H1 (cell line): ENCODE results near the gene TBCEL. TPM values are rescaled to one million over a fixed set of nuclear protein-coding genes. Genes with fewer than 3 reads are reported as not detected.

Source experiments
- CTCF ChIA-PET: fragments of 300-600 bp; sonication (Branson Sonifier 250); formaldehyde crosslinking; loops from one replicate; lab custom pipeline; 2021; ENCODE audit not compliant: partially characterized antibody; lab: Charles Lee
- POLR2A ChIA-PET: fragments of 300-600 bp; sonication (Branson Sonifier 250); formaldehyde crosslinking; loops from one replicate; lab custom pipeline; 2021; ENCODE audit warnings: inconsistent platforms; ENCODE audit not compliant: partially characterized antibody; lab: Charles Lee
- DNase-seq, 2 experiments: peaks; one replicate each; pipeline versions ENCODE4 v3.0.0 to v3.0.0-alpha.2; 2010 to 2022; ENCODE audit warnings: low spot score in 2 of 2, low read depth in 1 of 2, mixed read lengths in 1 of 2
- FAIRE-seq: peaks from 2 replicates; lab custom pipeline; 2011; peaks lifted over from hg19 to GRCh38; lab: Jason Lieb, UNC
- H2AFZ ChIP-seq: 2 replicates; pipeline ENCODE4 v1.8.1; 2012; ENCODE audit warnings: low read length, inconsistent platforms
- H2AK5ac ChIP-seq: 2 replicates; pipeline ENCODE4 v1.6.1; 2013; ENCODE audit warnings: low read depth, low read length
- H2BK120ac ChIP-seq: replicated peaks from 2 replicates; pipeline ENCODE3; 2013; ENCODE audit warnings: low read depth, low read length, inconsistent platforms
- H2BK12ac ChIP-seq: 2 replicates; pipeline ENCODE4 v1.6.1; 2013; ENCODE audit warnings: low read depth, low read length
- H2BK15ac ChIP-seq: 2 replicates; pipeline ENCODE4 v1.6.1; 2013; ENCODE audit warnings: low read length
- H2BK20ac ChIP-seq: 2 replicates; pipeline ENCODE4 v1.6.1; 2013; ENCODE audit warnings: low read length
- H2BK5ac ChIP-seq: 2 replicates; pipeline ENCODE4 v1.6.1; 2013; ENCODE audit warnings: low read depth, low read length
- H3K14ac ChIP-seq: 2 replicates; pipeline ENCODE4 v1.6.1; 2013; ENCODE audit warnings: inconsistent platforms; ENCODE audit not compliant: insufficient read length
- H3K18ac ChIP-seq: 2 replicates; pipeline ENCODE4 v1.6.1; 2013; ENCODE audit warnings: low read length; ENCODE audit errors: extremely low read depth
- H3K23ac ChIP-seq: 2 replicates; pipeline ENCODE4 v1.6.1; 2013; ENCODE audit warnings: inconsistent platforms; ENCODE audit not compliant: insufficient read length
- H3K23me2 ChIP-seq: 2 replicates; pipeline ENCODE4 v1.6.1; 2013; ENCODE audit warnings: low read depth, low read length
- H3K27ac ChIP-seq: 2 replicates; pipeline ENCODE4 v1.6.1; 2011; ENCODE audit warnings: low read depth, low read length, inconsistent platforms
- H3K27me3 ChIP-seq, 4 experiments: replicated peaks in 1 of 4; 1 replicate in 1 of 4; 2 replicates in 3 of 4; pipeline versions ENCODE4 v1.6.1 to v1.8.1; 2011 to 2013; ENCODE audit warnings: low read length in 3 of 4, mild to moderate bottlenecking in 3 of 4, inconsistent platforms in 2 of 4, mixed read lengths in 2 of 4, moderate library complexity in 1 of 4; ENCODE audit not compliant: control insufficient read depth in 3 of 4, insufficient read depth in 3 of 4; ENCODE audit errors: extremely low read depth in 1 of 4
- H3K36me3 ChIP-seq, 4 experiments: 2 replicates each; pipeline versions ENCODE4 v1.6.1 to v1.8.1; 2011 to 2013; ENCODE audit warnings: mild to moderate bottlenecking in 4 of 4, low read length in 3 of 4, moderate library complexity in 2 of 4, control low read depth in 1 of 4, inconsistent platforms in 1 of 4; ENCODE audit not compliant: insufficient read depth in 4 of 4, control insufficient read depth in 2 of 4
- H3K4ac ChIP-seq: replicated peaks from 2 replicates; pipeline ENCODE3; 2013; ENCODE audit warnings: low read length, low read depth, mixed read lengths, inconsistent platforms; ENCODE audit not compliant: insufficient read length
- H3K4me1 ChIP-seq, 4 experiments: replicated peaks in 1 of 4; 1 replicate in 1 of 4; 2 replicates in 3 of 4; pipeline versions ENCODE4 v1.6.1 to v1.8.1; 2011 to 2013; ENCODE audit warnings: low read length in 3 of 4, inconsistent platforms in 2 of 4, mixed read lengths in 1 of 4; ENCODE audit not compliant: insufficient read depth in 4 of 4, control insufficient read depth in 3 of 4
- H3K4me2 ChIP-seq, 2 experiments: 2 replicates each; pipeline versions ENCODE4 v1.6.1 to v1.8.1; 2011 to 2013; ENCODE audit warnings: low read depth in 2 of 2, low read length in 2 of 2, control low read depth in 1 of 2, inconsistent platforms in 1 of 2, mild to moderate bottlenecking in 1 of 2; ENCODE audit not compliant: insufficient read depth in 1 of 2
- H3K4me3 ChIP-seq, 4 experiments: fragments of 200-600, 300-600 bp in 1 of 4; sonication (generic), shearing (Covaris generic), sonication (Bioruptor Twin) in 1 of 4; 2 replicates each; pipeline versions ENCODE4 v1.5.1 to v1.8.1; 2011 to 2016; ENCODE audit warnings: low read length in 4 of 4, low read depth in 3 of 4, control low read depth in 2 of 4, inconsistent platforms in 2 of 4, mild to moderate bottlenecking in 2 of 4, mixed read lengths in 1 of 4, moderate library complexity in 1 of 4; ENCODE audit not compliant: insufficient read depth in 2 of 4; ENCODE audit errors: extremely low read depth in 1 of 4
- H3K56ac ChIP-seq: replicated peaks from 2 replicates; pipeline ENCODE3; 2013; ENCODE audit warnings: low read depth, mild to moderate bottlenecking, mixed read lengths, low read length, inconsistent platforms; ENCODE audit not compliant: insufficient read length
- H3K79me1 ChIP-seq: 2 replicates; pipeline ENCODE4 v1.6.1; 2013; ENCODE audit warnings: low read depth, low read length, control low read depth
- H3K79me2 ChIP-seq, 2 experiments: 2 replicates each; pipeline versions ENCODE4 v1.6.1 to v1.8.1; 2012 to 2013; ENCODE audit warnings: low read length in 2 of 2, mild to moderate bottlenecking in 2 of 2, inconsistent platforms in 1 of 2; ENCODE audit not compliant: insufficient read depth in 2 of 2, control insufficient read depth in 1 of 2
- H3K9ac ChIP-seq, 4 experiments: replicated peaks in 1 of 4; 1 replicate in 1 of 4; 2 replicates in 3 of 4; pipeline versions ENCODE4 v1.6.1 to v1.8.1; 2011 to 2013; ENCODE audit warnings: low read depth in 3 of 4, low read length in 3 of 4, control low read depth in 2 of 4, mild to moderate bottlenecking in 2 of 4, moderate library complexity in 2 of 4, inconsistent platforms in 1 of 4; ENCODE audit errors: extremely low read depth in 1 of 4
- H3K9me3 ChIP-seq, 2 experiments: 2 replicates each; pipeline versions ENCODE4 v1.6.1 to v1.8.1; 2012 to 2013; ENCODE audit warnings: mild to moderate bottlenecking in 2 of 2, moderate library complexity in 2 of 2, control low read depth in 1 of 2, inconsistent platforms in 1 of 2, low read depth in 1 of 2, low read length in 1 of 2, mixed read lengths in 1 of 2; ENCODE audit not compliant: insufficient read depth in 2 of 2
- H4K20me1 ChIP-seq, 2 experiments: replicated peaks in 1 of 2; 2 replicates each; pipeline versions ENCODE3 to v1.8.1; 2011 to 2013; ENCODE audit warnings: inconsistent platforms in 2 of 2, low read length in 2 of 2, mild to moderate bottlenecking in 1 of 2; ENCODE audit not compliant: insufficient read depth in 2 of 2, control insufficient read depth in 1 of 2
- H4K5ac ChIP-seq: 2 replicates; pipeline ENCODE4 v1.6.1; 2013; ENCODE audit warnings: low read length, low read depth, mixed read lengths, inconsistent platforms; ENCODE audit not compliant: insufficient read length
- H4K8ac ChIP-seq: 2 replicates; pipeline ENCODE4 v1.8.0; 2013; ENCODE audit warnings: mild to moderate bottlenecking, moderate library complexity, low read length, inconsistent platforms; ENCODE audit not compliant: insufficient read depth; ENCODE audit errors: extremely low read depth
- H4K91ac ChIP-seq: replicated peaks from 2 replicates; pipeline ENCODE3; 2013; ENCODE audit warnings: low read length, mixed read lengths, inconsistent platforms; ENCODE audit not compliant: insufficient read length
- BACH1 ChIP-seq: IDR thresholded peaks from 2 replicates; pipeline ENCODE4 v1.6.1; 2012; ENCODE audit warnings: low read length, improper control_type of control experiment
- CBX8 ChIP-seq: fragments of 300-800, 300-1000 bp; sonication (generic); IDR thresholded peaks from 2 replicates; pipeline ENCODE4 v1.7.1; 2016; ENCODE audit warnings: low read depth, low read length, borderline replicate concordance
- CHD1 ChIP-seq: IDR thresholded peaks from 2 replicates; pipeline ENCODE4 v1.6.1; 2012; ENCODE audit warnings: low read depth, low read length, improper control_type of control experiment
- FOSL1 ChIP-seq: IDR thresholded peaks from 2 replicates; pipeline ENCODE4 v1.6.1; 2011; ENCODE audit warnings: mild to moderate bottlenecking, low read depth, low read length, moderate library complexity; ENCODE audit not compliant: insufficient read depth
- KDM4A ChIP-seq: IDR thresholded peaks from one replicate; pipeline ENCODE4 v1.7.1; 2012; ENCODE audit warnings: low read depth, mild to moderate bottlenecking, moderate library complexity, low read length, inconsistent platforms; ENCODE audit not compliant: severe bottlenecking
- MAFK ChIP-seq: IDR thresholded peaks from 2 replicates; pipeline ENCODE4 v1.6.1; 2012; ENCODE audit warnings: low read depth, mild to moderate bottlenecking, improper control_type of control experiment, low read length
- SIX5 ChIP-seq: IDR thresholded peaks from 2 replicates; pipeline ENCODE4 v1.6.1; 2011; ENCODE audit warnings: mild to moderate bottlenecking, low read depth, low read length
- WGBS, 2 experiments: shearing (Covaris generic) in 1 of 2; methylation state at CpG; one replicate each; pipeline versions ENCODE4 v1.1.6 to v1.1.7; 2013 to 2015; ENCODE audit warnings: low lambda C conversion rate in 2 of 2, mixed read lengths in 2 of 2, inconsistent platforms in 1 of 2, low coverage in 1 of 2, missing lambda C conversion rate in 1 of 2; ENCODE audit not compliant: insufficient replicate concordance in 2 of 2, insufficient coverage in 1 of 2, insufficient read length in 1 of 2; ENCODE audit errors: extremely low coverage in 1 of 2, missing lambda C conversion rate in 1 of 2; 5-methylcytosine and 5-hydroxymethylcytosine counted together
- polyA plus RNA-seq, 7 experiments: library from polyadenylated mRNA; depleted of rRNA in 3 of 7; stranded (reverse) in 5 of 7; unstranded in 2 of 7; fragments of >200 nt in 5 of 7; fragments of 200-250 nt in 2 of 7; gene quantifications; 1 replicate in 5 of 7; 2 replicates in 1 of 7; 4 replicates in 1 of 7; pipeline versions ENCODE4 v1.2.1 to v1.2.3, GENCODE V29; 2011 to 2013; ENCODE audit warnings: missing spikeins in 2 of 7, mixed read lengths in 2 of 7
- total RNA-seq: library from RNA; stranded (reverse); fragmentation: NEBNext Ultra II Directional; extraction: Animal tissue kit (Norgen Biotek cat#: 25700); gene quantifications from 2 replicates; pipeline ENCODE4 v1.2.1, GENCODE V29; 2021
- TF ChIP-seq, protein P1 (sequence below): IDR thresholded peaks from 2 replicates; pipeline ENCODE4 v1.6.1; 2011; ENCODE audit warnings: low read depth, mild to moderate bottlenecking, low read length; ENCODE audit not compliant: insufficient read depth

Gene TBCEL
- total and polyA plus RNA-seq, 2 of the 8 experiments (the other 6 are each of a cell fraction or from before 2014, with no cell fraction given): 3.9 to 16.0 TPM

- 83% methylated on average over 7 of the region's 7 CpGs; no CpG with 5 or more reads in 1 of the 2 experiments for WGBS, 2 experiments
- DNase-seq: no peak
Observed at GRCh38 chr11:121109916-121110586, 86.1 kb downstream of the TBCEL start.

More at GRCh38 chr11:121109916-121110586, 86.1 kb downstream of the TBCEL start:
- H3K4me3 ChIP-seq: no peak overlapping the region
- TF ChIP-seq, protein P1, sequence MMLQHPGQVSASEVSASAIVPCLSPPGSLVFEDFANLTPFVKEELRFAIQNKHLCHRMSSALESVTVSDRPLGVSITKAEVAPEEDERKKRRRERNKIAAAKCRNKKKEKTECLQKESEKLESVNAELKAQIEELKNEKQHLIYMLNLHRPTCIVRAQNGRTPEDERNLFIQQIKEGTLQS: no peak
- no peak for TF ChIP-seq FOSL1
- TF ChIP-seq BACH1: no peak
- TF ChIP-seq CHD1: no peak
- TF ChIP-seq CBX8: no peak
- TF ChIP-seq KDM4A: no peak
- peak; percentile 65; the same call in 1 of the 2 replicates for TF ChIP-seq MAFK
- TF ChIP-seq SIX5: no peak
- TF ChIP-seq, all 59 proteins: peak for 1
- CTCF ChIA-PET: interaction anchor here (0.9 to 2.2 kb wide), 10 partner anchors 44 to 425 kb away, joined by 3 to 6 read pairs (median 4); no protein-coding TSS in a partner anchor
- H3K18ac ChIP-seq: no peak overlapping the region
- no peak overlapping the region for H3K9ac ChIP-seq
- no peak overlapping the region for H3K14ac ChIP-seq
- H4K20me1 ChIP-seq: peaks cover 0 to 5% of the 10 kb centered on the region in 2 experiments
- H3K56ac ChIP-seq: no peak overlapping the region
- no peak overlapping the region for H2AK5ac ChIP-seq
- H2BK15ac ChIP-seq: no peak overlapping the region
- no peak overlapping the region for H3K27ac ChIP-seq
- peaks cover 7% of the 10 kb centered on the region; the same call in 1 of the 2 replicates for H3K23me2 ChIP-seq
- H2BK12ac ChIP-seq: no peak overlapping the region
- no peak overlapping the region for H4K5ac ChIP-seq
- POLR2A ChIA-PET: no interaction called here
- no peak overlapping the region for H2BK5ac ChIP-seq
- no peak overlapping the region for H4K8ac ChIP-seq
- H3K79me2 ChIP-seq: no peaks in the 10 kb centered on the region
- H3K27me3 ChIP-seq: no peaks in the 10 kb centered on the region
- no peak overlapping the region for H3K4ac ChIP-seq
- no peak overlapping the region for H3K23ac ChIP-seq
- no peak overlapping the region for H2BK20ac ChIP-seq
- no peak overlapping the region for H3K4me2 ChIP-seq
- no peaks in the 10 kb centered on the region for H3K36me3 ChIP-seq
- H2BK120ac ChIP-seq: no peak overlapping the region
- FAIRE-seq: no peak
- no peak overlapping the region for H2AFZ ChIP-seq
- H3K79me1 ChIP-seq: no peaks in the 10 kb centered on the region
- no peaks in the 10 kb centered on the region for H3K9me3 ChIP-seq
- H3K4me1 ChIP-seq: peaks cover 0 to 3% (median 0%) of the 10 kb centered on the region in 4 experiments; a peak in 2 of 7 replicates
- H4K91ac ChIP-seq: no peak overlapping the region
